Left ventricle myocardium inferior (tissue), 1 donor: ENCODE measurements around the gene CDC37L1. TPM values are rescaled to one million over a fixed set of nuclear protein-coding genes. Genes with fewer than 3 reads are reported as not detected.

Source experiments
- DNase-seq: peaks from one replicate; pipeline ENCODE4 v3.0.0-alpha.2; 2020
- H3K27ac ChIP-seq: fragments of 200-600 bp; replicated peaks from 2 replicates; pipeline ENCODE4 v1.8.0; 2021
- H3K27me3 ChIP-seq: fragments of 200-600 bp; 2 replicates; pipeline ENCODE4 v1.8.0; 2021; ENCODE audit warnings: low read depth
- H3K36me3 ChIP-seq: fragments of 200-600 bp; 2 replicates; pipeline ENCODE4 v1.8.0; 2021
- H3K4me1 ChIP-seq: fragments of 200-600 bp; 2 replicates; pipeline ENCODE4 v1.8.0; 2021
- H3K4me3 ChIP-seq: fragments of 200-600 bp; 2 replicates; pipeline ENCODE4 v1.8.0; 2021; ENCODE audit warnings: mild to moderate bottlenecking, moderate library complexity
- H3K9me3 ChIP-seq: fragments of 200-600 bp; replicated peaks from 2 replicates; pipeline ENCODE4 v1.8.0; 2021
- intact Hi-C: fragments of 100-400 bp; cut with micrococcal nuclease; formaldehyde crosslinking; loops from one replicate; pipeline ENCODE4 v1.11.0; 2022
- total RNA-seq: library from RNA; stranded (reverse); fragmentation: NEBNext Ultra II Directional; extraction: Animal tissue kit (Norgen Biotek cat#: 25700); gene quantifications from one replicate; pipeline ENCODE4 v1.2.1, GENCODE V29; 2021
- TF ChIP-seq, protein P1 (sequence below): fragments of 200-600 bp; IDR thresholded peaks from 2 replicates; pipeline ENCODE4 v1.8.0; 2021; ENCODE audit warnings: antibody characterized with exemption, mild to moderate bottlenecking, borderline replicate concordance
- donor health status: DM: no; HTN: yes; CAD: no; lungs with severe emphysema.

Gene CDC37L1
- total RNA-seq, 1 donor from 2014 or later = 42.4 TPM

DNA sequence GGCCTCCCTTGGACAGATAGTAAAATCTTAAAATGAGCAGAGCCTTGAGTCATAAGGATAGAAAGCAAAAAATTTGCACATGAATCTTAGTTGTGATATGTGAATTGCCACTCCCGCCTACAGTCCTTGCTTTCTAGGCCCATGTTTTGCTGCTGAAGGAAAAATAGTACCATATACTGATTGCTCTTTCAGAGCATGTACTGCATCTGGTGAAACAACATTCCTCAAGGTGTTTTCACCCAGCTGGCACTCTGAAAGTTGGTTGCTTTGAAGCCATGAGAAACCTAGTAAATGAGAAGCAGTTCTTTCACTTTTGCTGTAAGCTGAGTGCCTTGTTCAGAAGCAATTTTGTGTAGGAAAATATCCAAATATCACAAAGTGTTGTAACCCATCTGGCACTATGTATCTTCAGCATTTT, 10.3 kb downstream of the CDC37L1 start:
- Histone ChIP-seq H3K36me3 (peaks cover 44% of the 10 kb centered on the region), H3K4me3 (no peak overlapping the region), H3K27ac (peak overlapping the region; percentile 12), H3K9me3 (no peaks in the 10 kb centered on the region), H3K27me3 (no peaks in the 10 kb centered on the region), H3K4me1 (peaks cover 78% of the 10 kb centered on the region)
- intact Hi-C loops = no loop called here
- no peak for DNase-seq
- TF ChIP-seq, protein P1, sequence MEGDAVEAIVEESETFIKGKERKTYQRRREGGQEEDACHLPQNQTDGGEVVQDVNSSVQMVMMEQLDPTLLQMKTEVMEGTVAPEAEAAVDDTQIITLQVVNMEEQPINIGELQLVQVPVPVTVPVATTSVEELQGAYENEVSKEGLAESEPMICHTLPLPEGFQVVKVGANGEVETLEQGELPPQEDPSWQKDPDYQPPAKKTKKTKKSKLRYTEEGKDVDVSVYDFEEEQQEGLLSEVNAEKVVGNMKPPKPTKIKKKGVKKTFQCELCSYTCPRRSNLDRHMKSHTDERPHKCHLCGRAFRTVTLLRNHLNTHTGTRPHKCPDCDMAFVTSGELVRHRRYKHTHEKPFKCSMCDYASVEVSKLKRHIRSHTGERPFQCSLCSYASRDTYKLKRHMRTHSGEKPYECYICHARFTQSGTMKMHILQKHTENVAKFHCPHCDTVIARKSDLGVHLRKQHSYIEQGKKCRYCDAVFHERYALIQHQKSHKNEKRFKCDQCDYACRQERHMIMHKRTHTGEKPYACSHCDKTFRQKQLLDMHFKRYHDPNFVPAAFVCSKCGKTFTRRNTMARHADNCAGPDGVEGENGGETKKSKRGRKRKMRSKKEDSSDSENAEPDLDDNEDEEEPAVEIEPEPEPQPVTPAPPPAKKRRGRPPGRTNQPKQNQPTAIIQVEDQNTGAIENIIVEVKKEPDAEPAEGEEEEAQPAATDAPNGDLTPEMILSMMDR = no peak

GRCh38 chr9:4690144-4690543, 10.8 kb downstream of the CDC37L1 start:
- TF ChIP-seq, protein P1 = no peak
- Histone ChIP-seq H3K4me1 (peaks cover 73% of the 10 kb centered on the region), H3K27ac (no peak overlapping the region), H3K4me3 (no peak overlapping the region), H3K36me3 (peaks cover 45% of the 10 kb centered on the region), H3K27me3 (no peaks in the 10 kb centered on the region), H3K9me3 (no peaks in the 10 kb centered on the region)
- intact Hi-C loops = no loop called here
- no peak for DNase-seq

DNA sequence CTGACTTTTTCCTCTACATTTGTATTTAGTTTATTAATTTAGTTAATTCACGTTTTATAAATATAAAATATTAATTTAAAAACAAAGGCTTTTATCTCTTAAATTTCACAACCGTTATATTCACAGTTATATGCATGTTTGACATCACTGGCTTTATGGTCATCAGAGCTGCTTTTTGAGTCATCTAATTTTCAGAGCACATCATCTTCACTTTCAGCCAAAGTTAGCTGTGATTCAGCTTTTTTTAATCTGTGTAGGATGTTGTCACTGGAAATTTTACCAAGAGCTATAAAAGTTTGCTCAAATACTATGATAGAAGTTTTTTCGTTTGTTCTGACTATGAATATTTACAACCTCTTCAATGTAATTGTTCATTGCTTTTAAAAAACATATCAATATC, 12.4 kb downstream of the CDC37L1 start:
- Histone ChIP-seq H3K27ac (no peak overlapping the region), H3K9me3 (no peaks in the 10 kb centered on the region), H3K36me3 (peaks cover 40% of the 10 kb centered on the region), H3K4me3 (no peak overlapping the region), H3K4me1 (peaks cover 61% of the 10 kb centered on the region), H3K27me3 (no peaks in the 10 kb centered on the region)
- intact Hi-C loops = no loop called here
- TF ChIP-seq, protein P1 = no peak
- DNase-seq = no peak

- peaks cover 84% of the 10 kb centered on the region for H3K36me3 ChIP-seq
- TF ChIP-seq, protein P1 = no peak
- H3K27me3 ChIP-seq = no peaks in the 10 kb centered on the region
- no peak for DNase-seq
- H3K27ac ChIP-seq = no peak overlapping the region
- H3K9me3 ChIP-seq = no peaks in the 10 kb centered on the region
- intact Hi-C loops = no loop called here
- peaks cover 19% of the 10 kb centered on the region for H3K4me1 ChIP-seq
- H3K4me3 ChIP-seq = no peak overlapping the region
These were observed 20.7 kb downstream of the CDC37L1 start for GRCh38 chr9:4700091-4700490.

- DNase-seq = no peak
- Histone ChIP-seq H3K4me3 (no peak overlapping the region), H3K36me3 (peaks cover 82% of the 10 kb centered on the region), H3K4me1 (peaks cover 16% of the 10 kb centered on the region), H3K9me3 (no peaks in the 10 kb centered on the region), H3K27me3 (no peaks in the 10 kb centered on the region), H3K27ac (no peak overlapping the region)
- TF ChIP-seq, protein P1 = no peak
- intact Hi-C loops = no loop called here
These were observed 21.6 kb downstream of the CDC37L1 start for GRCh38 chr9:4700932-4701331.

DNA sequence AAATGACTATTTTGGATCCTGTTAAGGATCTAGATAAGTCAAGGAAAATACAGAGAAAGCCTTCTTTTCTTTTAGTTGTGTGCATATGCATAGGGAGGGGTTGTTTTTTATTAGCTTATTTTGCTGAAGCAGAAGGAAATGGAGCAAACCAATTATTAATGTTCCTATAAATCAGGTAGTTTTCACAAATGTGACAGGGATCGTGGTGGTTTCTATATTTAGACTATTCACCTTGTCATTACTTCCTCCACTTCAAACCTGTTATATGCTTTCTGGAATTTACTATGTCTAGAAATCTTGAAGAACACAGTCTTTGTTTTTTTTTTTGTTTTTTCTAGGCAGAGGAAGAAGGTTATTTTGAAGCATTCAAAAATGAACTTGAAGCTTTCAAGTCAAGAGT, 22.2 kb downstream of the CDC37L1 start:
- Histone ChIP-seq H3K27me3 (no peaks in the 10 kb centered on the region), H3K9me3 (no peaks in the 10 kb centered on the region), H3K4me3 (no peak overlapping the region), H3K4me1 (peaks cover 16% of the 10 kb centered on the region), H3K36me3 (peaks cover 88% of the 10 kb centered on the region), H3K27ac (no peak overlapping the region)
- no peak for DNase-seq
- TF ChIP-seq, protein P1 = no peak
- intact Hi-C loops = no loop called here
